Anterior cingulate cortex (tissue), 58 donors: Measurements from ENCODE around the gene MVP.

ENCODE experiments used
- DNase-seq, 58 donors: peaks; one replicate each; lab custom pipeline; 2025; lab: John Stamatoyannopoulos, UW

The MVP gene

DNA sequence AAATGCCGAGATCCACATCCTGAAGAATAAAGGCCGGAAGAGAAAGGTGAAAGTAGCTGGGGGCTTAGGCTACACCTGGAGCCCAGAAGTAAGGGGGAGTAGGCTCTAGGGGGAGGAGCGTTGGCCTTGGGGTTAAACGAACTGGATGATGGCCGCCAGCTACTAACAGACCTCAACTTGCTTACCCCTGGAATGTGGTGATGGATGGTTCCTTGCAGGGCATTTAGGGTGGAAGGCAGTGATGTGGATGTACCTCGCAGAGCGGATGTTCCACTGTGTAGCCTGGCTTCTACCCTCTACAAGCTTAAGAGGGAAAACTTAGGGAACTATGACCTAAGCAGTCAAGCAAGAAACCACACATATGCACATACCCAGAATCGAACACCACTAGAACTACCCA is 16.2 kb upstream of the MVP start:
- DNase-seq, result no peak

- DNase-seq, result peak in 17 of 58 donors; percentile 16 to 79 (median 45)
Measured at GRCh38 chr16:29804455-29805231, 15.6 kb upstream of the MVP start.

DNA sequence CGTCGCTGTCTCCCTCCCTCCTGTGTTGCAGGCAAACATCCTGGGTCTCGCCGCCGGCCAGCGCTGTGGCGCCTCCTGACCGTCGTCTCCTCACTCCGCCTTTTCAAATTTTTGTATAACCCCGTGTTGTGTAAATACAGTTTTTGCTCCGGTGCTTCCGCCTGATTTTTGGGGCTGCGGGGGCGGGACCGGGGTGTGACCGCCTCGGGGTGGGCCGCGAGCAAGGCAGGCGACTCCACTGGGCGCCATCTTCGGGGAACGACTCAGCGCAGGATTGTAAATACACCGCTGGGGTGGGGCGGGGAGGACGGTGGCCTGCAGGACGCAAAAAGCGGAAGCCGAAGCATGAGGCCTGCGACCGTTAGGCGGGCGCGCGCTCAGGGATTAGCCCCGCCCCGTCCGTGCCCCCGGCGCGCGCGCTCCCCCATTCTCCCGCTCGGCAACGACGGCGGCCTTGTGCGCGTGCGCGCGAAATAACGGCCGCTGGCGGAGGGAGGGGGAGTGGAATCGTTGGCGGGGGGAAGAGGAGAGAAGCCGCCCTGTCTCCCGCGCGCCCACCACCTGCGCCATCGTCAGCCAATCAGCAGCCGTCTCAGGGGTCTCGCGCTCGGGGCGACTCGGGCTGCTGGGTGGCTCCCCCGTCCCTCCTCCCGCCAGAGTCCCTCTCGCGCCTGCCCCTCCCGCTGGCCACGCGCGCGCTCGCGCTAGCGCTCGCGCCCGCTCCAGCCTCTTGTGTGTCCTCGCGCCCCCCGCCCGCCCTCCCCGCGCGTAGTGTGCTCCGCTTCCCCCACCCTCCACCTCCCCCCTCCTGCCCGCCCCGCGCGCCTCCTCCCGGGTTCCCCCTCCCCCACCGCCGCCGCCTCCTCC is 14.8 kb upstream of the MVP start:
- peak; percentile 88 to 100 (median 97) for DNase-seq

DNA sequence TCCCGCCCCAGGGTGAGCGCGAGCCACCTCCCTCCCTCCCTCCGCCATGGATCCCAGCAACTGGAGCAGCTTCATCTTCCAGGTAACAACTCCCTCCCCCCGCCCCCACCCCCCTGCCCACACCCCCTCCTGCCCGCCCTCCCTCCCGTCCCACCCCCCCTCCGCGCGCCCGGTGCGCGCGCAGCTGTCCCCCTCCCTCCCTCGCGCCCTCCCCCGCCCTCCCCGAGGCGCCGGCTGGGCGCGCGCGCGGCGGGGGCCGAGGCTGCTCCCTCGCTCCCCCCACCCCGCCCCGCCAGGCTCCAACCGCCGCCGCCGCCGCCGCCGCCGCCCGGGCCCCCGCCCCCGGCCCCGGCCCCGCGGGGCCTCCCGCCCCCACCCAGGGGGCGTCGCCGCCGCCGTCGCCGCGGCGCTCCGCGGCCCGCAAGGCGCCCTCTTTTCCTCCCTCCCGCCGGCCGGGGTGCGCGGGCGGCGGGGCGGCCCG is 14.1 kb upstream of the MVP start, which contains the start of gene MAZ:
Gene MAZ (plus strand): TSS at position 431 of the 481 bp plus-strand sequence. CDS start 173 bp downstream, outside the sequence.
- DNase-seq, result peak in 8 of 58 donors; percentile 74 to 92 (median 76)

- DNase-seq, result peak in 7 of 58 donors; percentile 17 to 55 (median 22)
Measured at GRCh38 chr16:29806641-29807425, 13.4 kb upstream of the MVP start.

DNA sequence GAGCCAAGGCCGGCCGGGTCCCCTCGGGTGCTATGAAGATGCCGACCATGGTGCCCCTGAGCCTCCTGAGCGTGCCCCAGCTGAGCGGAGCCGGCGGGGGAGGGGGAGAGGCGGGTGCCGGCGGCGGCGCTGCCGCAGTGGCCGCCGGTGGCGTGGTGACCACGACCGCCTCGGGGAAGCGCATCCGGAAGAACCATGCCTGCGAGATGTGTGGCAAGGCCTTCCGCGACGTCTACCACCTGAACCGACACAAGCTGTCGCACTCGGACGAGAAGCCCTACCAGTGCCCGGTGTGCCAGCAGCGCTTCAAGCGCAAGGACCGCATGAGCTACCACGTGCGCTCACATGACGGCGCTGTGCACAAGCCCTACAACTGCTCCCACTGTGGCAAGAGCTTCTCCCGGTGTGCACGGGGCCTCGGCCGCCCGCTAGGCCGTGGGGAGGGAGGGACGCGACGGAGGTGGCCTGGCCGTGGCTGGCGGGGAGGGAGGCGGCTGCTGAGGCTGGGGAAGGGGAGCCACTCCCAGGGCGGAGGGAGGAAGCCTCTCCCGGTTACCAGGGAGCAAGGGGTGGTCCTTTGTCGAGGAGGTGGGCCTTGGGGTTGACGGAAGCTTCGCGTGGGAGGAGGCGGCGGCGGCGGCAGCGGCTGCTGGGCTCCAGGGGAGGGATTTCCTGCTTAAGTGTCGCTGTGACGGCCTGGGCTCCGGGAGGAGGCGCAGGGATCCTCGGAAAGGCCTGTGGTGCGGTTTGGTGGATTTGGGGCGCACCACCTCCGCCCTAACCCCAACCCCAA is 12.6 kb upstream of the MVP start:
- DNase-seq, result peak in 56 of 58 donors; percentile 58 to 95 (median 83)

DNA sequence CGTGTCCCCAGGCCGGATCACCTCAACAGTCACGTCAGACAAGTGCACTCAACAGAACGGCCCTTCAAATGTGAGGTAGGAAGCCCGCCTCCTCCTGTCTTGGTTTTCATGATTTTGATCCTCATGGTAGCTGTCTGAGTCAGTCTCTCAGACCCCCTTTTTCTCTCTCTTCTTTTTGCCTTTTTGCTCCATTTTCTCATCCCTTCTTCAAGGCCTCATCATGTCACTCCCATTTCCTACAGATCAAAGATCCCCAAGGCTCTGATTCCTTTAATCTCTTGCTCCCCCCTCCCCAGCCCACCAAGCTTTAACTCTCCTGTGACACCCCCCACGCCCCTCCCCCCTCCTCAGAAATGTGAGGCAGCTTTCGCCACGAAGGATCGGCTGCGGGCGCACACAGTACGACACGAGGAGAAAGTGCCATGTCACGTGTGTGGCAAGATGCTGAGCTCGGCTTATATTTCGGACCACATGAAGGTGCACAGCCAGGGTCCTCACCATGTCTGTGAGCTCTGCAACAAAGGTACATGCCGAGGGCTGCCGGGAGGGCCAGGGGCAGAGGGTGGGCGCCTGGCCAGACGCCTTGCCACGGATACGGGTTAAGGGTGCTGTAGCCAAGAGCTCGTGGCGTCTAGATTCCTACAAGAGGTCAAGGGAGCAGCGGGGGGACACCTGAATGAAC is 11.9 kb upstream of the MVP start:
- DNase-seq, result no peak

GRCh38 chr16:29809031-29809747 is 11.1 kb upstream of the MVP start:
- peak in 1 of 58 donors; percentile 0 for DNase-seq

DNA sequence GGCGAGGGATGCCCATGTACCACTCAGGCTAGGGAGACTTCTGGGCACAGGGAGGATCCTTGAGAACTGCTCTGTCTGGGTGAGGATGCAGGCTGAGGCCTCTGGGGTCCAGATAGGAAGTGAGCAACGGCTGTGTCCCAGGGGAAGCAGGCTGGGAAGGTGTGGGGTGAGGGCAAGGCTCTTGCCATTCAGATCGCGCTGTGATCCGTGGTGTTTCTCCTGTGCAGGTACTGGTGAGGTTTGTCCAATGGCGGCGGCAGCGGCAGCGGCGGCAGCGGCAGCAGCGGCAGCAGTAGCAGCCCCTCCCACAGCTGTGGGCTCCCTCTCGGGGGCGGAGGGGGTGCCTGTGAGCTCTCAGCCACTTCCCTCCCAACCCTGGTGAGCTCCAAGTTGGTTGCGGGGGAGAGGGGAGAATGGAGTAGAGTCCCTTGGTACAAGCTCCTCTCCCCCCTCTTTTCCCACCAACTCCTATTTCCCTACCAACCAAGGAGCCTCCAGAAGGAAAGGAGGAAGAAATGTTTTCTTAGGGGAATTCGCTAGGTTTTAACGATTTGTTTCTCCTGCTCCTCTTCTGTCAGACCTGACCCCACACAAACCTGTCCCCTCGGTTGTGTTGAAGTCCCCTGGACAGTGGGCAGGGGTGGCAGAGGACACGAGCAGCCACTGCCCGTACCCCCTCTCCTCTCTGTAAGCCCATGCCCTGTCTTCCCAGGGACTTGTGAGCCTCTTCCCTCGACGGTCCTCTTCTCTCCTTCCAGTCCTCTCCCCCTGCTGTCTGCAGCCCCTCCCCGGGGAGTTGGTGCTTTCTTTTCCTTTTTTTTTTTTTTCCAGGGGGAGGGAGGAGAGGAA is 10.2 kb upstream of the MVP start:
- peak in 2 of 58 donors; percentile 20 to 28 for DNase-seq

DNA sequence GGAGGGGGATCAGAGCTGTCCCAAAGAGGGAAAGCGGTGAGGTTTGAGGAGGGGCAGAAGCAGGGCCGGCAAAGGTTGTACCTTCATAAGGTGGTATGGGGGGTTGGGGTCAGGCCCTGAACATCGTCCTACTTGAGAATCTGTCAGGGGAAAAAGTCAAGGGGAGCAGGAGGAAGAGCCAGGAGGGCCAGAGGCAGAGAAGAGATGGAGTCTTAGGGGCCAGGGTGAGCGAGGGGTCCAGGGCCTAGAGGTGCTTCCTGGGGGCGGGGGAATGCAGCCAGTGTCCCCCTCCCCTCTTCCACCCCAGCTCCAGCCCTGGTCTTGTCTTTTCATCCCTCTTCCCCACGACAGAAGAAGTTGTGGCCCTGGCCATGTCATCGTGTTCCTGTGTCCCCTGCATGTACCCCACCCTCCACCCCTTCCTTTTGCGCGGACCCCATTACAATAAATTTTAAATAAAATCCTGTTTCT is 9.5 kb upstream of the MVP start:
- no peak for DNase-seq

- peak in 55 of 58 donors; percentile 66 to 97 (median 87) for DNase-seq
Measured at GRCh38 chr16:29811170-29811895, 8.9 kb upstream of the MVP start.

- DNase-seq, result peak in 54 of 58 donors; percentile 39 to 89 (median 70)
Measured at GRCh38 chr16:29811896-29812665, 8.2 kb upstream of the MVP start, which contains the start of gene PRRT2. Gene PRRT2, plus strand, starts transcription at chr16:29812193. Its CDS starts 862 bp downstream, at chr16:29813055.

- DNase-seq, result peak in 4 of 58 donors; percentile 6 to 67 (median 16)
Measured at GRCh38 chr16:29812754-29813643, 7.3 kb upstream of the MVP start.
